H9 (cell line): ENCODE measurements around the gene NPIPB6. TPM values are rescaled to one million over a fixed set of nuclear protein-coding genes. Genes with fewer than 3 reads are reported as not detected.

Source experiments
- DNase-seq: peaks from one replicate; pipeline ENCODE4 v3.0.0-alpha.2; 2017
- H2AFZ ChIP-seq: one replicate; pipeline ENCODE4 v1.6.1; 2013; ENCODE audit warnings: mild to moderate bottlenecking, low read length, control low read depth, moderate library complexity
- H2AK5ac ChIP-seq: 2 replicates; pipeline ENCODE4 v1.6.1; 2013; ENCODE audit warnings: low read length, control low read depth, mixed read lengths; ENCODE audit not compliant: insufficient read length
- H2BK120ac ChIP-seq: one replicate; pipeline ENCODE4 v1.6.1; 2013; ENCODE audit warnings: low read depth, mild to moderate bottlenecking, low read length, control low read depth, inconsistent platforms; ENCODE audit not compliant: poor library complexity, severe bottlenecking
- H2BK12ac ChIP-seq: 2 replicates; pipeline ENCODE4 v1.6.1; 2013; ENCODE audit warnings: low read length, control low read depth, mixed read lengths, low read depth; ENCODE audit not compliant: insufficient read length
- H2BK15ac ChIP-seq: 2 replicates; pipeline ENCODE4 v1.6.1; 2013; ENCODE audit warnings: low read depth, low read length, control low read depth
- H2BK20ac ChIP-seq: one replicate; pipeline ENCODE4 v1.6.1; 2013; ENCODE audit warnings: low read depth, mild to moderate bottlenecking, low read length, control low read depth, inconsistent platforms; ENCODE audit not compliant: poor library complexity, severe bottlenecking
- H2BK5ac ChIP-seq: 2 replicates; pipeline ENCODE4 v1.6.1; 2013; ENCODE audit warnings: low read length, control low read depth, mixed read lengths; ENCODE audit not compliant: insufficient read length
- H3K14ac ChIP-seq: 2 replicates; pipeline ENCODE4 v1.6.1; 2013; ENCODE audit warnings: low read length, control low read depth; ENCODE audit not compliant: insufficient read depth
- H3K18ac ChIP-seq: 2 replicates; pipeline ENCODE4 v1.6.1; 2013; ENCODE audit warnings: low read depth, mild to moderate bottlenecking, mixed read lengths, low read length, control low read depth; ENCODE audit not compliant: insufficient read length
- H3K23ac ChIP-seq: 2 replicates; pipeline ENCODE4 v1.6.1; 2013; ENCODE audit warnings: low read length, control low read depth, mixed read lengths, low read depth; ENCODE audit not compliant: insufficient read length
- H3K23me2 ChIP-seq: 2 replicates; pipeline ENCODE4 v1.6.1; 2013; ENCODE audit warnings: low read depth, mild to moderate bottlenecking, mixed read lengths, low read length, control low read depth; ENCODE audit not compliant: insufficient read length, poor library complexity, severe bottlenecking
- H3K27ac ChIP-seq: 2 replicates; pipeline ENCODE4 v1.5.1; 2013; ENCODE audit warnings: low read length, control low read depth, mixed read lengths, low read depth; ENCODE audit not compliant: insufficient read length
- H3K27me3 ChIP-seq: 2 replicates; pipeline ENCODE4 v1.6.1; 2013; ENCODE audit warnings: low read length, control low read depth, inconsistent platforms; ENCODE audit not compliant: insufficient read depth
- H3K4ac ChIP-seq: 2 replicates; pipeline ENCODE4 v1.6.1; 2013; ENCODE audit warnings: low read depth, mild to moderate bottlenecking, control low read depth, inconsistent platforms, low read length, moderate library complexity
- H3K4me1 ChIP-seq: 2 replicates; pipeline ENCODE4 v1.6.1; 2013; ENCODE audit warnings: low read length, control low read depth, inconsistent platforms; ENCODE audit not compliant: insufficient read depth
- H3K4me2 ChIP-seq: 2 replicates; pipeline ENCODE4 v1.6.1; 2013; ENCODE audit warnings: low read length, control low read depth, mixed read lengths; ENCODE audit not compliant: insufficient read length, insufficient read depth
- H3K56ac ChIP-seq: 2 replicates; pipeline ENCODE4 v1.6.1; 2013; ENCODE audit warnings: low read depth, mild to moderate bottlenecking, mixed read lengths, low read length, control low read depth; ENCODE audit not compliant: insufficient read length
- H3K79me1 ChIP-seq: 2 replicates; pipeline ENCODE4 v1.6.1; 2013; ENCODE audit warnings: low read depth, mild to moderate bottlenecking, moderate library complexity, low read length, control low read depth, inconsistent platforms; ENCODE audit not compliant: insufficient read depth, poor library complexity, severe bottlenecking
- H3K79me2 ChIP-seq: 2 replicates; pipeline ENCODE4 v1.6.1; 2013; ENCODE audit warnings: low read length, control low read depth, inconsistent platforms; ENCODE audit not compliant: insufficient read depth
- H3K9ac ChIP-seq: 2 replicates; pipeline ENCODE4 v1.6.1; 2013; ENCODE audit warnings: low read length, control low read depth, mixed read lengths; ENCODE audit not compliant: insufficient read length; ENCODE audit errors: extremely low read depth
- H3K9me3 ChIP-seq: one replicate; pipeline ENCODE4 v1.6.1; 2013; ENCODE audit warnings: low read depth, low read length, inconsistent platforms; ENCODE audit not compliant: control insufficient read depth
- H3T11ph ChIP-seq: one replicate; pipeline ENCODE4 v1.6.1; 2013; ENCODE audit warnings: mild to moderate bottlenecking, low read length, control low read depth, inconsistent platforms
- H4K20me1 ChIP-seq: one replicate; pipeline ENCODE4 v1.6.1; 2013; ENCODE audit not compliant: control insufficient read depth, insufficient read length, insufficient read depth
- H4K5ac ChIP-seq: 2 replicates; pipeline ENCODE4 v1.6.1; 2013; ENCODE audit warnings: low read depth, mild to moderate bottlenecking, mixed read lengths, low read length, control low read depth; ENCODE audit not compliant: insufficient read length
- H4K8ac ChIP-seq: replicated peaks from 2 replicates; pipeline ENCODE4 v1.6.1; 2013; ENCODE audit warnings: low read length, control low read depth, mixed read lengths, low read depth; ENCODE audit not compliant: insufficient read length
- H4K91ac ChIP-seq: 2 replicates; pipeline ENCODE4 v1.6.1; 2013; ENCODE audit warnings: low read depth, mild to moderate bottlenecking, moderate library complexity, mixed read lengths, low read length, control low read depth; ENCODE audit not compliant: insufficient read length
- H3K27ac Mint-ChIP-seq, 3 experiments: 2 replicates in 2 of 3; 3 replicates in 1 of 3; pipeline ENCODE4 v1.8.0; 2020 to 2021; ENCODE audit warnings: mixed read lengths in 3 of 3, mild to moderate bottlenecking in 1 of 3, moderate library complexity in 1 of 3
- H3K27me3 Mint-ChIP-seq: 2 replicates; pipeline ENCODE4 v1.8.0; 2021; ENCODE audit warnings: low read depth, mild to moderate bottlenecking, moderate library complexity, mixed read lengths
- H3K36me3 Mint-ChIP-seq, 3 experiments: 2 replicates in 2 of 3; 3 replicates in 1 of 3; pipeline ENCODE4 v1.8.0; 2020 to 2021; ENCODE audit warnings: low read depth in 3 of 3, mixed read lengths in 3 of 3; ENCODE audit not compliant: insufficient read depth in 1 of 3
- H3K4me1 Mint-ChIP-seq, 2 experiments: 2 replicates each; pipeline ENCODE4 v1.8.0; 2020; ENCODE audit warnings: mixed read lengths in 2 of 2
- H3K4me3 Mint-ChIP-seq, 2 experiments: 2 replicates in 1 of 2; 3 replicates in 1 of 2; pipeline ENCODE4 v1.8.0; 2020 to 2021; ENCODE audit warnings: mild to moderate bottlenecking in 2 of 2, mixed read lengths in 2 of 2, moderate library complexity in 1 of 2
- H3K9me3 Mint-ChIP-seq, 2 experiments: 2 replicates in 1 of 2; 3 replicates in 1 of 2; pipeline ENCODE4 v1.8.0; 2020; ENCODE audit warnings: mild to moderate bottlenecking in 2 of 2, mixed read lengths in 2 of 2, moderate library complexity in 1 of 2
- CTCF ChIP-seq: fragments of 200-600 bp; sonication (generic); conservative IDR thresholded peaks from 3 replicates; pipeline ENCODE4 v1.8.0; 2021; ENCODE audit warnings: antibody characterized with exemption, mild to moderate bottlenecking
- WGBS: extraction: QIAGEN DNeasy Blood & Tissue Kit; methylation state at CpG from one replicate; pipeline ENCODE4 v1.1.7; 2013; ENCODE audit warnings: missing lambda C conversion rate, low lambda C conversion rate, mixed read lengths; ENCODE audit not compliant: insufficient read length; ENCODE audit errors: extremely low coverage; 5-methylcytosine and 5-hydroxymethylcytosine counted together
- total RNA-seq: library from RNA; stranded (reverse); gene quantifications from 2 replicates; pipeline ENCODE4 v1.2.1, GENCODE V29; 2021

NPIPB6 gene
- total RNA-seq, 1 experiment from 2014 or later, result 5.2 TPM

GRCh38 chr16:28307936-28308335, 55.4 kb downstream of the NPIPB6 start:
- TF ChIP-seq CTCF, result no peak
- H3K4me3 Mint-ChIP-seq, result no peak overlapping the region
- no peak overlapping the region for H2BK20ac ChIP-seq
- H2BK15ac ChIP-seq, result no peak overlapping the region
- no peak overlapping the region for H2BK120ac ChIP-seq
- peaks cover 36 to 60% (median 38%) of the 10 kb centered on the region in 3 experiments for H3K36me3 Mint-ChIP-seq
- no peaks in the 10 kb centered on the region for H3K9me3 ChIP-seq
- no peak overlapping the region for H2BK5ac ChIP-seq
- no peak overlapping the region; a peak in 1 of 7 replicates for H3K27ac Mint-ChIP-seq
- no peak overlapping the region for H3K18ac ChIP-seq
- no peak overlapping the region for H3K4ac ChIP-seq
- no peaks in the 10 kb centered on the region for H3K23me2 ChIP-seq
- peaks cover 7 to 11% of the 10 kb centered on the region in 2 experiments for H3K4me1 Mint-ChIP-seq
- H3K27me3 ChIP-seq, result no peaks in the 10 kb centered on the region
- no peaks in the 10 kb centered on the region for H3K27me3 Mint-ChIP-seq
- H3K56ac ChIP-seq, result no peak overlapping the region
- no peak overlapping the region for H3T11ph ChIP-seq
- H3K23ac ChIP-seq, result no peak overlapping the region
- H2AFZ ChIP-seq, result no peak overlapping the region
- H3K27ac ChIP-seq, result no peak overlapping the region
- no peak overlapping the region for H3K14ac ChIP-seq
- no peak overlapping the region for H4K91ac ChIP-seq
- no peak for DNase-seq
- peaks cover 6% of the 10 kb centered on the region; the same call in 1 of the 2 replicates for H3K79me2 ChIP-seq
- no peaks in the 10 kb centered on the region; the same call in 1 of the 2 replicates for H3K4me1 ChIP-seq
- no peak overlapping the region for H3K9ac ChIP-seq
- no peak overlapping the region for H3K4me2 ChIP-seq
- peaks cover 6% of the 10 kb centered on the region for H4K20me1 ChIP-seq
- H4K5ac ChIP-seq, result no peak overlapping the region
- H3K79me1 ChIP-seq, result no peaks in the 10 kb centered on the region
- peaks cover 0 to 5% of the 10 kb centered on the region in 2 experiments; a peak in 1 of 5 replicates for H3K9me3 Mint-ChIP-seq
- no CpG with 5 or more reads among the region's 5 CpGs for WGBS
- no peak overlapping the region for H2AK5ac ChIP-seq
- no peak overlapping the region for H4K8ac ChIP-seq
- no peak overlapping the region for H2BK12ac ChIP-seq
